BE2C (cell line): ENCODE data around the gene PPP1R1B. TPM values are rescaled to one million over a fixed set of nuclear protein-coding genes. Genes with fewer than 3 reads are reported as not detected.

Experiments used
- DNase-seq: peaks from one replicate; pipeline ENCODE4 v3.0.0-alpha.2; 2020
- H3K27me3 ChIP-seq: fragments of 250-450 bp; sonication (Bioruptor Pico); 2 replicates; pipeline ENCODE4 v1.5.1; 2020; ENCODE audit warnings: mild to moderate bottlenecking
- H3K36me3 ChIP-seq: fragments of 250-450 bp; sonication (Bioruptor Pico); 2 replicates; pipeline ENCODE4 v1.5.1; 2020; ENCODE audit warnings: mild to moderate bottlenecking
- H3K4me1 ChIP-seq: fragments of 250-450 bp; sonication (Bioruptor Pico); 2 replicates; pipeline ENCODE4 v1.5.1; 2020
- H3K4me3 ChIP-seq: 2 replicates; pipeline ENCODE4 v1.5.1; 2011; ENCODE audit warnings: low read depth, low read length
- H3K9me3 ChIP-seq: fragments of 250-450 bp; sonication (Bioruptor Pico); 2 replicates; pipeline ENCODE4 v1.5.1; 2020
- CTCF ChIP-seq: IDR thresholded peaks from 2 replicates; pipeline ENCODE4 v1.5.1; 2012; ENCODE audit warnings: mild to moderate bottlenecking, low read depth, low read length
- polyA plus RNA-seq: library from polyadenylated mRNA; unstranded; fragments of >200 nt; gene quantifications from one replicate; pipeline ENCODE4 v1.2.1, GENCODE V29; 2012; ENCODE audit warnings: low read depth, missing spikeins; ENCODE audit not compliant: insufficient read length, insufficient read depth

Gene PPP1R1B
- polyA plus RNA-seq = not detected

DNA sequence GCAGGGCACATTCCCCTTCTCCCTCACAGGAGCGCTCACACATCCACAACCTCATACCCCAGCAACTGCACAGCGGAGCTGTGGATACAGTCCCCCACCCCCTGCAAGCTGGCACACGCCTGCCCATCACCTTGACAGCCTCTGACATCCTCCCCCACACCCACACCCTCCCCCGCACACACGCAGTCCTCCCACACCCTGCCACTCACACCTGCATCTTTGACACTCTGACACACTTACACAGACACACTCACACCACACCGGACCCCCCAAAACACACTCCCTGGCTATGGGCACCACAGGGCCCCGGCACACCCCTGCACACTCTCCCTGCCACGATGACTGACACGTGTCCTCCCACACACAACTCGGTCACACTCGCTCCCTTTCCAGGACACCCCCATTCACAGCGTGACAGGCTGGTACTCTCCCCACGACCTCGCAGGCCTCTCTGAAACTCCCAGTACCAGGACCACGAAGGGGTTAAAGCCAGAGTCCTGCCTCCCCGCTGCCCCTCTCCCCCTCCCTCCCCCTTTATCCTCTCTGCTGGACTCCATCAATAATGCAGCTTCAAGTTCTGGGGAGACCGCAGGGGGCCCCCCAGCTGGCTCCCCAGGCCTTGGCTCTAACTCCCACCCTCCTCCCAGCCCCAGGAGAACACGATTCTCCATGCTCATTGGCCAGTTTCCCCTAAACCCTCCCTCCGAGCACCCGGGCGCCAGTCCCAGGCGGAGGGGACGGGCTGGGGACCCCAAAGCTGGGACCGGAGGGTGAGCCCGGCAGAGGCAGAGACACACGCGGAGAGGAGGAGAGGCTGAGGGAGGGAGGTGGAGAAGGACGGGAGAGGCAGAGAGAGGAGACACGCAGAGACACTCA lies at the start of gene PPP1R1B:
TSS of gene PPP1R1B (plus strand) at position 782 of the 876 bp plus-strand sequence. CDS start 441 bp downstream, outside the sequence.
- H3K4me3 ChIP-seq = no peak within 1 kb of the TSS
- no peak for DNase-seq
- no peaks in the 10 kb centered on the region for H3K36me3 ChIP-seq
- peaks cover 33% of the 10 kb centered on the region for H3K27me3 ChIP-seq
- H3K9me3 ChIP-seq = no peaks in the 10 kb centered on the region
- H3K4me1 ChIP-seq = no peaks in the 10 kb centered on the region
- TF ChIP-seq CTCF = no peak

GRCh38 chr17:39578272-39578671 lies 48.5 kb upstream of the PPP1R1B start:
- H3K4me3 ChIP-seq = no peak overlapping the region
- H3K27me3 ChIP-seq = no peaks in the 10 kb centered on the region
- H3K9me3 ChIP-seq = no peaks in the 10 kb centered on the region
- no peak for DNase-seq
- no peak for TF ChIP-seq CTCF
- H3K36me3 ChIP-seq = no peaks in the 10 kb centered on the region
- H3K4me1 ChIP-seq = no peaks in the 10 kb centered on the region

DNA sequence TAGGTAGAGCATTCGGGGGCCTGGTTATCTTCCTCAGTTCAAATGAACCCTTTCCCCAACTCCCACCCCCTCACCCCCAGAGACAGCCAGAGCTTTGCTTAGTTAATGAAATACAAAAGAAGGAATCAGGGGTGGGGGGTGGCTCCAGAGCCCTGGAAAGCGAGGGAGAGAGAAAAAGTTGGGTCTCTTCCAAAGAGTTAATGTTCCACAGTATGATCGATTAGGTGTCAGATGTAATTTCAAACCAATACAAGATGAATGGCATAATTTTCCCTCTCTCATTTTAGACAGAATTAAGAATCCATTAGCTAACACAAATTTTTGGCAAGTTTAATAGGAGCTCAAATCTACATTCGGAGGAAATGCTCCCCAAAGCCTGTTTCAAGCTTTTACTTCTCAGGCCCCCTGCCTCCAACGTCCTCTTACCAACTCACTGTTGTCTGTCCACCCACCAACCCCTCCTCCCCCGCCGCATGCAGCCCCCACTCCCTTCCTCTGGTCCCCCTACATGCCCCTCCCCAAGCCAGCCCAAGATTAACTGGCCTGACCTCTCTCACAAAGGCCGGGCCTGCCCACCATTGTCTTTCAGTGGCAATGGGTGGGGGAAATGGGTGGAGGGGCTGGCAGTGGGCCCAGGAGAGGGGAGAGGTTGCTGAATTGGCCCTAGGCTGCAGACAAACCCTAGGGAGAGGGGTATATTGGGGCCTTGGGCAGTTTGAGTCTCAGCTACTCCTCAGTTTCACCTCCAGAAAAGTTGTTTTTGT lies 47.3 kb upstream of the PPP1R1B start:
- TF ChIP-seq CTCF = no peak
- no peaks in the 10 kb centered on the region for H3K4me1 ChIP-seq
- no peaks in the 10 kb centered on the region for H3K9me3 ChIP-seq
- H3K27me3 ChIP-seq = no peaks in the 10 kb centered on the region
- no peaks in the 10 kb centered on the region for H3K36me3 ChIP-seq
- H3K4me3 ChIP-seq = no peak overlapping the region
- no peak for DNase-seq

DNA sequence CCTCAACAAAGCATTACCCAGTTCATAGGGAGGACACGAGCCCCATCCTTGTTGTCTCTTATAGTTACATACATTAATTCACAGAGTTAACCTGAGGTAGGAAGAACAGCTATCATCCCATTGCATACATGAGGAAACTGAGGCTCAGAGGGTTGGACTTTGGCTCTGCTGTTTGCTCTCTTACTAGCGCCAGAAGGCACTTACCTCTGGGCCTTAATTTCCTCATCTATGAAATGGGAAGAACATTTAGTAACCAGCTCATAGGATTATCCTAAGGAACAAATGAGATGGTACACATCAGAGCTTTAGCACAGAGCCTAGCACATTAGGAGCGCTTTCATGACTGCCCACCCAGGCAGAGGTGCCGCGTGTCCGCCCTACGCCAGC lies 46.7 kb upstream of the PPP1R1B start:
- no peak for DNase-seq
- H3K36me3 ChIP-seq = no peaks in the 10 kb centered on the region
- no peaks in the 10 kb centered on the region for H3K4me1 ChIP-seq
- no peaks in the 10 kb centered on the region for H3K9me3 ChIP-seq
- H3K4me3 ChIP-seq = no peak overlapping the region
- no peak for TF ChIP-seq CTCF
- H3K27me3 ChIP-seq = no peaks in the 10 kb centered on the region

- Histone ChIP-seq H3K36me3 (no peaks in the 10 kb centered on the region), H3K27me3 (no peaks in the 10 kb centered on the region), H3K4me1 (no peaks in the 10 kb centered on the region), H3K9me3 (no peaks in the 10 kb centered on the region), H3K4me3 (no peak overlapping the region)
- no peak for DNase-seq
- no peak for TF ChIP-seq CTCF
Observed at GRCh38 chr17:39581071-39581758, 45.5 kb upstream of the PPP1R1B start.
